Measurements from ENCODE around the gene TMEM44.
"Not testable (repeated sequence)": the region's sequence is repeated elsewhere in the genome, so short reads cannot be mapped to it uniquely, and the experiment has no call there.

TMEM44 gene

GRCh38 chr3:194608981-194609380 is 24.2 kb downstream of the TMEM44 start:
- no peak for DNase-seq

GRCh38 chr3:194607592-194608389 is 25.4 kb downstream of the TMEM44 start:
- DNase-seq, result no peak

GRCh38 chr3:194606941-194607340 is 26.3 kb downstream of the TMEM44 start:
- no peak for DNase-seq

- no peak for DNase-seq
Observed at GRCh38 chr3:194606163-194606562, 27.1 kb downstream of the TMEM44 start.

GRCh38 chr3:194605314-194605713 is 27.9 kb downstream of the TMEM44 start:
- not testable (repeated sequence) for DNase-seq

- no peak for DNase-seq
Observed at GRCh38 chr3:194604837-194605236, 28.4 kb downstream of the TMEM44 start.

GRCh38 chr3:194604126-194604525 is 29.1 kb downstream of the TMEM44 start:
- no peak for DNase-seq

- DNase-seq, result no peak
Observed at GRCh38 chr3:194602669-194603171, 30.5 kb downstream of the TMEM44 start.

- no peak for DNase-seq
Observed at GRCh38 chr3:194598771-194599557, 34.3 kb downstream of the TMEM44 start.

GRCh38 chr3:194596906-194597305 is 36.3 kb downstream of the TMEM44 start:
- DNase-seq, result no peak

- no peak for DNase-seq
Observed at GRCh38 chr3:194592798-194593752, 40.1 kb downstream of the TMEM44 start.

GRCh38 chr3:194588741-194589140 is 44.5 kb downstream of the TMEM44 start:
- DNase-seq, result no peak

- no peak for DNase-seq
Observed at GRCh38 chr3:194588236-194588635, 45.0 kb downstream of the TMEM44 start.

GRCh38 chr3:194587438-194587931 is 45.7 kb downstream of the TMEM44 start:
- DNase-seq, result no peak

- no peak for DNase-seq
Observed at GRCh38 chr3:194586836-194587235, 46.4 kb downstream of the TMEM44 start.

- DNase-seq, result no peak
Observed at GRCh38 chr3:194585880-194586281, 47.3 kb downstream of the TMEM44 start.

GRCh38 chr3:194584866-194585265 is 48.4 kb downstream of the TMEM44 start:
- no peak for DNase-seq

GRCh38 chr3:194584320-194584776 is 48.9 kb downstream of the TMEM44 start:
- no peak for DNase-seq

GRCh38 chr3:194582196-194582905 is 50.9 kb downstream of the TMEM44 start:
- peak; percentile 25 for DNase-seq

- no peak for DNase-seq
Observed at GRCh38 chr3:194579091-194579606, 54.1 kb downstream of the TMEM44 start.
